K562 (cell line): ENCODE data around the gene SLC25A45. TPM values are rescaled to one million over a fixed set of nuclear protein-coding genes. Genes with fewer than 3 reads are reported as not detected.

Experiments used
- BRD4 ChIP-seq: fragments of 200-600 bp; sonication (generic); IDR thresholded peaks from 2 replicates; pipeline ENCODE4 v1.6.1; 2017; ENCODE audit warnings: inconsistent platforms
- ELF4 ChIP-seq: fragments of 450-650 bp; formaldehyde crosslinking; IDR thresholded peaks from 2 replicates; pipeline ENCODE4 v1.4.0; 2022; ENCODE audit warnings: missing genetic modification characterization
- FOXK1 ChIP-seq: sonication (generic); formaldehyde crosslinking; IDR thresholded peaks from 2 replicates; pipeline ENCODE4 v1.8.0; 2022; ENCODE audit warnings: missing genetic modification reagents, mild to moderate bottlenecking, borderline replicate concordance
- LARP7 ChIP-seq: fragments of 450-650 bp; IDR thresholded peaks from 2 replicates; pipeline ENCODE4 v1.6.1; 2016
- NEUROD1 ChIP-seq: fragments of 150-350 bp; IDR thresholded peaks from 2 replicates; pipeline ENCODE4 v1.6.1; 2014; ENCODE audit warnings: borderline replicate concordance, low read length, low read depth; ENCODE audit not compliant: partially characterized antibody
- NFE2 ChIP-seq: IDR thresholded peaks from 2 replicates; pipeline ENCODE4 v1.6.1; 2014; ENCODE audit warnings: antibody characterized with exemption, low read depth
- PHF8 ChIP-seq: fragments of 200-600 bp; sonication (generic); IDR thresholded peaks from 2 replicates; pipeline ENCODE4 v1.6.1; 2012; ENCODE audit warnings: mixed run types, mild to moderate bottlenecking, inconsistent platforms, low read length, moderate library complexity, borderline replicate concordance
- TEAD2 ChIP-seq: fragments of 450-650 bp; IDR thresholded peaks from 2 replicates; pipeline ENCODE4 v1.6.1; 2016; ENCODE audit warnings: missing genetic modification characterization, control low read depth, missing compliant biosample characterization
- ZNF311 ChIP-seq: fragments of 250-450 bp; sonication (Bioruptor Pico); IDR thresholded peaks from 2 replicates; pipeline ENCODE4 v1.4.0; 2020; ENCODE audit warnings: mild to moderate bottlenecking, moderate library complexity
- polyA plus RNA-seq, 8 experiments: library from polyadenylated mRNA; depleted of rRNA in 4 of 8; stranded (reverse) in 5 of 8; unstranded in 3 of 8; fragments of >200 nt; fragmentation: Nextera tagmentation in 2 of 8; fragmentation: Illumina TruSeq in 1 of 8; extraction: Ambion mirVana in 2 of 8; extraction: Trizol in 1 of 8; gene quantifications; 2 replicates each; pipeline versions ENCODE4 v1.2.1 to v1.2.3, GENCODE V29; 2011 to 2014; ENCODE audit warnings: inconsistent platforms in 1 of 8, missing spikeins in 1 of 8
- total RNA-seq, 7 experiments: library from RNA; depleted of rRNA in 6 of 7; stranded (reverse); fragments of >200 nt in 6 of 7; fragmentation: Illumina TruSeq in 2 of 7; extraction: Trizol in 2 of 7; gene quantifications; 2 replicates each; pipeline versions ENCODE4 v1.2.1 to v1.2.3, GENCODE V29; 2011 to 2021; ENCODE audit warnings: low replicate concordance in 1 of 7
- TF ChIP-seq, protein P1 (sequence below), 2 experiments: fragments of 450-650 bp in 1 of 2; sonication (generic) in 1 of 2; formaldehyde crosslinking in 1 of 2; IDR thresholded peaks; 2 replicates each; pipeline versions ENCODE4 v1.7.1 to v1.9.0; 2016 to 2022; ENCODE audit warnings: inconsistent platforms in 1 of 2, mild to moderate bottlenecking in 1 of 2, missing genetic modification reagents in 1 of 2
- TF ChIP-seq, protein P2 (sequence below): sonication (generic); formaldehyde crosslinking; IDR thresholded peaks from 2 replicates; pipeline ENCODE4 v1.8.1; 2023; ENCODE audit warnings: missing genetic modification reagents, mild to moderate bottlenecking, borderline replicate concordance

Gene SLC25A45
- total and polyA plus RNA-seq, 9 of the 15 experiments (the other 6 are each of a cell fraction or from before 2014, with no cell fraction given): 0.15 to 2.3 (median 0.68) TPM

DNA sequence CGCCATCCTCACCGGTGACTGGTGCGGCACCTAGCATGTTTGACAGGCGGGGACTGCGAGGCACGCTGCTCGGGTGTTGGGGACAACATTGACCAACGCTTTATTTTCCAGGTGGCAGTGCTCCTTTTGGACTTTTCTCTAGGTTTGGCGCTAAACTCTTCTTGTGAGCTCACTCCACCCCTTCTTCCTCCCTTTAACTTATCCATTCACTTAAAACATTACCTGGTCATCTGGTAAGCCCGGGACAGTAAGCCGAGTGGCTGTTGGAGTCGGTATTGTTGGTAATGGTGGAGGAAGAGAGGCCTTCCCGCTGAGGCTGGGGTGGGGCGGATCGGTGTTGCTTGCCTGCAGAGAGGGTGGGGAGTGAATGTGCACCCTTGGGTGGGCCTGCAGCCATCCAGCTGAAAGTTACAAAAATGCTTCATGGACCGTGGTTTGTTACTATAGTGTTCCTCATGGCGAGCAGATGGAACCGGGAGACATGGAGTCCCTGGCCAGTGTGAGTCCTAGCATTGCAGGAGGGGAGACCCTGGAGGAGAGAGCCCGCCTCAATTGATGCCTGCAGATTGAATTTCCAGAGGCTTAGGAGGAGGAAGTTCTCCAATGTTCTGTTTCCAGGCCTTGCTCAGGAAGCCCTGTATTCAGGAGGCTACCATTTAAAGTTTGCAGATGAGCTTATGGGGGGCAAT, 41.2 kb upstream of the SLC25A45 start (continued):
- TF ChIP-seq, protein P1, sequence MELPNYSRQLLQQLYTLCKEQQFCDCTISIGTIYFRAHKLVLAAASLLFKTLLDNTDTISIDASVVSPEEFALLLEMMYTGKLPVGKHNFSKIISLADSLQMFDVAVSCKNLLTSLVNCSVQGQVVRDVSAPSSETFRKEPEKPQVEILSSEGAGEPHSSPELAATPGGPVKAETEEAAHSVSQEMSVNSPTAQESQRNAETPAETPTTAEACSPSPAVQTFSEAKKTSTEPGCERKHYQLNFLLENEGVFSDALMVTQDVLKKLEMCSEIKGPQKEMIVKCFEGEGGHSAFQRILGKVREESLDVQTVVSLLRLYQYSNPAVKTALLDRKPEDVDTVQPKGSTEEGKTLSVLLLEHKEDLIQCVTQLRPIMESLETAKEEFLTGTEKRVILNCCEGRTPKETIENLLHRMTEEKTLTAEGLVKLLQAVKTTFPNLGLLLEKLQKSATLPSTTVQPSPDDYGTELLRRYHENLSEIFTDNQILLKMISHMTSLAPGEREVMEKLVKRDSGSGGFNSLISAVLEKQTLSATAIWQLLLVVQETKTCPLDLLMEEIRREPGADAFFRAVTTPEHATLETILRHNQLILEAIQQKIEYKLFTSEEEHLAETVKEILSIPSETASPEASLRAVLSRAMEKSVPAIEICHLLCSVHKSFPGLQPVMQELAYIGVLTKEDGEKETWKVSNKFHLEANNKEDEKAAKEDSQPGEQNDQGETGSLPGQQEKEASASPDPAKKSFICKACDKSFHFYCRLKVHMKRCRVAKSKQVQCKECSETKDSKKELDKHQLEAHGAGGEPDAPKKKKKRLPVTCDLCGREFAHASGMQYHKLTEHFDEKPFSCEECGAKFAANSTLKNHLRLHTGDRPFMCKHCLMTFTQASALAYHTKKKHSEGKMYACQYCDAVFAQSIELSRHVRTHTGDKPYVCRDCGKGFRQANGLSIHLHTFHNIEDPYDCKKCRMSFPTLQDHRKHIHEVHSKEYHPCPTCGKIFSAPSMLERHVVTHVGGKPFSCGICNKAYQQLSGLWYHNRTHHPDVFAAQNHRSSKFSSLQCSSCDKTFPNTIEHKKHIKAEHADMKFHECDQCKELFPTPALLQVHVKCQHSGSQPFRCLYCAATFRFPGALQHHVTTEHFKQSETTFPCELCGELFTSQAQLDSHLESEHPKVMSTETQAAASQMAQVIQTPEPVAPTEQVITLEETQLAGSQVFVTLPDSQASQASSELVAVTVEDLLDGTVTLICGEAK (IDR thresholded peaks at IDR 0.05): no peak; the same call in 1 of the 2 replicates
- TF ChIP-seq, protein P1 (CRISPR knock-in tag; IDR thresholded peaks at IDR 0.05): no peak
- no peak for TF ChIP-seq NFE2
- TF ChIP-seq, protein P2, sequence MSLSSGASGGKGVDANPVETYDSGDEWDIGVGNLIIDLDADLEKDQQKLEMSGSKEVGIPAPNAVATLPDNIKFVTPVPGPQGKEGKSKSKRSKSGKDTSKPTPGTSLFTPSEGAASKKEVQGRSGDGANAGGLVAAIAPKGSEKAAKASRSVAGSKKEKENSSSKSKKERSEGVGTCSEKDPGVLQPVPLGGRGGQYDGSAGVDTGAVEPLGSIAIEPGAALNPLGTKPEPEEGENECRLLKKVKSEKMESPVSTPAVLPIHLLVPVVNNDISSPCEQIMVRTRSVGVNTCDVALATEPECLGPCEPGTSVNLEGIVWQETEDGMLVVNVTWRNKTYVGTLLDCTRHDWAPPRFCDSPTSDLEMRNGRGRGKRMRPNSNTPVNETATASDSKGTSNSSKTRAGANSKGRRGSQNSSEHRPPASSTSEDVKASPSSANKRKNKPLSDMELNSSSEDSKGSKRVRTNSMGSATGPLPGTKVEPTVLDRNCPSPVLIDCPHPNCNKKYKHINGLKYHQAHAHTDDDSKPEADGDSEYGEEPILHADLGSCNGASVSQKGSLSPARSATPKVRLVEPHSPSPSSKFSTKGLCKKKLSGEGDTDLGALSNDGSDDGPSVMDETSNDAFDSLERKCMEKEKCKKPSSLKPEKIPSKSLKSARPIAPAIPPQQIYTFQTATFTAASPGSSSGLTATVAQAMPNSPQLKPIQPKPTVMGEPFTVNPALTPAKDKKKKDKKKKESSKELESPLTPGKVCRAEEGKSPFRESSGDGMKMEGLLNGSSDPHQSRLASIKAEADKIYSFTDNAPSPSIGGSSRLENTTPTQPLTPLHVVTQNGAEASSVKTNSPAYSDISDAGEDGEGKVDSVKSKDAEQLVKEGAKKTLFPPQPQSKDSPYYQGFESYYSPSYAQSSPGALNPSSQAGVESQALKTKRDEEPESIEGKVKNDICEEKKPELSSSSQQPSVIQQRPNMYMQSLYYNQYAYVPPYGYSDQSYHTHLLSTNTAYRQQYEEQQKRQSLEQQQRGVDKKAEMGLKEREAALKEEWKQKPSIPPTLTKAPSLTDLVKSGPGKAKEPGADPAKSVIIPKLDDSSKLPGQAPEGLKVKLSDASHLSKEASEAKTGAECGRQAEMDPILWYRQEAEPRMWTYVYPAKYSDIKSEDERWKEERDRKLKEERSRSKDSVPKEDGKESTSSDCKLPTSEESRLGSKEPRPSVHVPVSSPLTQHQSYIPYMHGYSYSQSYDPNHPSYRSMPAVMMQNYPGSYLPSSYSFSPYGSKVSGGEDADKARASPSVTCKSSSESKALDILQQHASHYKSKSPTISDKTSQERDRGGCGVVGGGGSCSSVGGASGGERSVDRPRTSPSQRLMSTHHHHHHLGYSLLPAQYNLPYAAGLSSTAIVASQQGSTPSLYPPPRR: peak; percentile 46; the same call in 1 of the 2 replicates
- no peak for TF ChIP-seq TEAD2 (tag)
- TF ChIP-seq PHF8: no peak
- no peak for TF ChIP-seq FOXK1 (CRISPR knock-in tag)
- TF ChIP-seq ZNF311 (CRISPR knock-in tag): no peak
- TF ChIP-seq BRD4: peak; percentile 67; the same call in 1 of the 2 replicates
- TF ChIP-seq NEUROD1: no peak
- TF ChIP-seq LARP7: no peak; the same call in 1 of the 2 replicates
- peak; percentile 76 for TF ChIP-seq ELF4
